Vagina (tissue), 2 donors: Measurements from ENCODE around the gene TGFBR2. TPM values are rescaled to one million over a fixed set of nuclear protein-coding genes. Genes with fewer than 3 reads are reported as not detected.

Source experiments
- DNase-seq, 2 donors: peaks; one replicate each; pipeline ENCODE4 v3.0.0-alpha.2; 2017; ENCODE audit errors: extremely low spot score in 2 of 2
- H3K27ac ChIP-seq: fragments of 200-600 bp; sonication (generic); one replicate; pipeline ENCODE4 v1.5.1; 2019
- H3K27me3 ChIP-seq: fragments of 200-600 bp; sonication (generic); one replicate; pipeline ENCODE4 v1.5.1; 2019
- H3K36me3 ChIP-seq, 2 donors: fragments of 200-600 bp; sonication (generic); one replicate each; pipeline ENCODE4 v1.5.1; 2017 to 2019
- H3K4me1 ChIP-seq: fragments of 200-600 bp; sonication (generic); one replicate; pipeline ENCODE4 v1.5.1; 2019
- H3K4me3 ChIP-seq, 2 donors: fragments of 200-600 bp; sonication (generic); 1 replicate in 1 of 2; 2 replicates in 1 of 2; pipeline ENCODE4 v1.5.1; 2016 to 2019
- H3K9me3 ChIP-seq: fragments of 200-600 bp; sonication (generic); one replicate; pipeline ENCODE4 v1.5.1; 2019
- CTCF ChIP-seq, 3 experiments: fragments of 450-650 bp in 2 of 3; fragments of 200-600 bp in 1 of 3; sonication (generic) in 1 of 3; IDR thresholded peaks; one replicate each; pipeline ENCODE4 v1.5.1; 2017 to 2019; ENCODE audit warnings: antibody characterized with exemption in 3 of 3, mild to moderate bottlenecking in 2 of 3, moderate library complexity in 2 of 3
- POLR2A ChIP-seq, 2 donors: fragments of 450-650 bp; IDR thresholded peaks; one replicate each; pipeline ENCODE4 v1.6.1; 2017; ENCODE audit warnings: antibody characterized with exemption in 2 of 2, mild to moderate bottlenecking in 2 of 2, moderate library complexity in 2 of 2
- POLR2AphosphoS5 ChIP-seq, 2 donors: sonication (generic); formaldehyde crosslinking; IDR thresholded peaks; one replicate each; pipeline ENCODE4 v1.9.0; 2017; ENCODE audit warnings: antibody characterized with exemption in 2 of 2, mild to moderate bottlenecking in 2 of 2, low read depth in 1 of 2; ENCODE audit not compliant: insufficient read depth in 1 of 2
- intact Hi-C: fragments of 100-400 bp; cut with DNase I; formaldehyde crosslinking; loops from one replicate; pipeline ENCODE4 v1.15.1; 2023
- total RNA-seq: library from RNA; depleted of rRNA; stranded (reverse); fragments of >200 nt; gene quantifications from one replicate; pipeline ENCODE4 v1.2.3, GENCODE V29; 2016

Gene TGFBR2
- total RNA-seq, 1 donor from 2014 or later = 176 TPM

- Histone ChIP-seq H3K27me3 (no peaks in the 10 kb centered on the region), H3K36me3 (no peaks in the 10 kb centered on the region), H3K27ac (peak overlapping the region; percentile 22), H3K4me3 (no peak overlapping the region), H3K4me1 (peaks cover 72% of the 10 kb centered on the region), H3K9me3 (no peaks in the 10 kb centered on the region)
- no peak for TF ChIP-seq CTCF (IDR thresholded peaks at IDR 0.05)
- TF ChIP-seq POLR2A (IDR thresholded peaks at IDR 0.05) = no peak
- no peak for TF ChIP-seq POLR2AphosphoS5 (IDR thresholded peaks at IDR 0.05; ENCODE audit: insufficient read depth in 1 of 2, low read depth in 1 of 2)
- no peak for DNase-seq
- intact Hi-C loops = loop anchor here (10.0 kb wide), 1 partner anchor 70 kb away; no protein-coding TSS in a partner anchor
Measured at GRCh38 chr3:30614373-30614772, 8.0 kb downstream of the TGFBR2 start.

DNA sequence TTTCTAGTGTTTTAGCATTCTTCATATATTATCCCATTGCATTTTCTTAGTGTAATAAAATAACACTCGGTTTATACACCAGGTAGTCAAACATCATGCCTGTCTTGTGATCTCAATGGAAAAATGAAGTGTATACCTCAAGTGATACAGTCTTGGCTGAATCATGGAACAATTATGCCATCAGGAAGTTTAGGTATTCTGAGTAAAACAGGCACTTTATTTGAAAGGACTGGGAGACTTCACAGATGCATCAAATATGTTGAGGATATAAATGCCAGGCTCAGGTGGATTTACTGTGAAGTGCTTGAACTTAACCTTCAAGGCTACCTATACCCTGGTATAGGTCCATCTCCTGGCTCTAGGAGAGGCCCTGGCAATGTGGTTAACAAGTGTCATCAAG lies 8.5 kb downstream of the TGFBR2 start:
- H3K27me3 ChIP-seq = no peaks in the 10 kb centered on the region
- H3K9me3 ChIP-seq = no peaks in the 10 kb centered on the region
- peaks cover 78% of the 10 kb centered on the region for H3K4me1 ChIP-seq
- no peak overlapping the region for H3K4me3 ChIP-seq
- no peak for TF ChIP-seq CTCF (IDR thresholded peaks at IDR 0.05)
- TF ChIP-seq POLR2AphosphoS5 (IDR thresholded peaks at IDR 0.05; ENCODE audit: insufficient read depth in 1 of 2, low read depth in 1 of 2) = no peak
- no peak for TF ChIP-seq POLR2A (IDR thresholded peaks at IDR 0.05)
- no peak for DNase-seq
- intact Hi-C loops = loop anchor here (10.0 kb wide), 1 partner anchor 70 kb away; no protein-coding TSS in a partner anchor
- no peaks in the 10 kb centered on the region for H3K36me3 ChIP-seq
- H3K27ac ChIP-seq = peak overlapping the region; percentile 22

DNA sequence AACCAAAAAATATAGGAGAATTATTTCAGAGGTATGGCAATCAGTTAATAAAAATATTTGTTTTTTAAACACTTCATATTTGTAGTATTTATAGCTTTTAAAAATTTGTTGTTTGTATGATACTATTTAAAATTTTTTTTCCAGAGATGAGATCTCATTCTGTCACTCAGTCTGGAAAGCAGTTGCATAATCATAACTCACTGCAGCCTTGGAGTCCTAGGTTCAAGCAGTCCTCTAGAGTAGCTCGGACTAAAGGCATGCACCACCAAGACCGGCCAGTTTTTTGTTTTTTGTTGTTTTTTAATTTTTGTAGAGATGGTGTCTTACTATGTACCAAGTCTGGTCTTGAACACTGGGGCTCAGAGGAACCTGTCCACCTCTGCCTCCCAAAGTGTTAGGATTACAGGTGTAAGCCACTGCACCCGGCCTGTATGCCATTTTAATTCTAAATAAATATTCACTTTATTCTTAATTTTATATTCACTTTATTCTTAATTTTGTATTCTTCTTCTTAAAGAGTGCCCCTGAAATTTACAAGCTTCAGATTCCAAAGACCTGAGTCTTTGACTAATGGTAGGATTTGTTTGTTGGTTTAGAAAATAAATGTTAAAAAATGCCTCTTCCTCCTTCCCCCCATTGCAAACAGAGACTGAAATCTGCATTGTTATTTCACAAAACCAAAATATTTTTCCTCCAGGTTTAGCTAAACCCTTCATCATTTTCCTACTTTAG lies 9.4 kb downstream of the TGFBR2 start:
- intact Hi-C loops = loop anchor here (10.0 kb wide), 1 partner anchor 69 kb away; no protein-coding TSS in a partner anchor
- Histone ChIP-seq H3K27me3 (no peaks in the 10 kb centered on the region), H3K4me1 (peaks cover 85% of the 10 kb centered on the region), H3K27ac (no peak overlapping the region), H3K4me3 (peak overlapping the region in 1 of 2 donors; percentile 2), H3K36me3 (no peaks in the 10 kb centered on the region), H3K9me3 (no peaks in the 10 kb centered on the region)
- no peak for DNase-seq
- TF ChIP-seq POLR2A (IDR thresholded peaks at IDR 0.05) (no peak), POLR2AphosphoS5 (IDR thresholded peaks at IDR 0.05; ENCODE audit: insufficient read depth in 1 of 2, low read depth in 1 of 2) (no peak), CTCF (IDR thresholded peaks at IDR 0.05) (no peak)

- no peaks in the 10 kb centered on the region for H3K36me3 ChIP-seq
- no peaks in the 10 kb centered on the region for H3K27me3 ChIP-seq
- H3K4me1 ChIP-seq = peaks cover 92% of the 10 kb centered on the region
- TF ChIP-seq POLR2A (IDR thresholded peaks at IDR 0.05) (no peak), CTCF (IDR thresholded peaks at IDR 0.05) (no peak), POLR2AphosphoS5 (IDR thresholded peaks at IDR 0.05; ENCODE audit: insufficient read depth in 1 of 2, low read depth in 1 of 2) (no peak)
- no peak for DNase-seq
- intact Hi-C loops = loop anchor here (10.0 kb wide), 1 partner anchor 68 kb away; no protein-coding TSS in a partner anchor
- peak overlapping the region in 1 of 2 donors; percentile 2 for H3K4me3 ChIP-seq
- H3K27ac ChIP-seq = peak overlapping the region; percentile 15
- H3K9me3 ChIP-seq = no peaks in the 10 kb centered on the region
Measured at GRCh38 chr3:30616347-30617027, 10.1 kb downstream of the TGFBR2 start.
